Right forelimb (tissue), 1 donor: Measurements from ENCODE around the gene MAP1LC3B.

ENCODE experiments used
- DNase-seq: peaks from one replicate; pipeline ENCODE4 v3.0.0-alpha.2; 2018

Gene MAP1LC3B

DNA sequence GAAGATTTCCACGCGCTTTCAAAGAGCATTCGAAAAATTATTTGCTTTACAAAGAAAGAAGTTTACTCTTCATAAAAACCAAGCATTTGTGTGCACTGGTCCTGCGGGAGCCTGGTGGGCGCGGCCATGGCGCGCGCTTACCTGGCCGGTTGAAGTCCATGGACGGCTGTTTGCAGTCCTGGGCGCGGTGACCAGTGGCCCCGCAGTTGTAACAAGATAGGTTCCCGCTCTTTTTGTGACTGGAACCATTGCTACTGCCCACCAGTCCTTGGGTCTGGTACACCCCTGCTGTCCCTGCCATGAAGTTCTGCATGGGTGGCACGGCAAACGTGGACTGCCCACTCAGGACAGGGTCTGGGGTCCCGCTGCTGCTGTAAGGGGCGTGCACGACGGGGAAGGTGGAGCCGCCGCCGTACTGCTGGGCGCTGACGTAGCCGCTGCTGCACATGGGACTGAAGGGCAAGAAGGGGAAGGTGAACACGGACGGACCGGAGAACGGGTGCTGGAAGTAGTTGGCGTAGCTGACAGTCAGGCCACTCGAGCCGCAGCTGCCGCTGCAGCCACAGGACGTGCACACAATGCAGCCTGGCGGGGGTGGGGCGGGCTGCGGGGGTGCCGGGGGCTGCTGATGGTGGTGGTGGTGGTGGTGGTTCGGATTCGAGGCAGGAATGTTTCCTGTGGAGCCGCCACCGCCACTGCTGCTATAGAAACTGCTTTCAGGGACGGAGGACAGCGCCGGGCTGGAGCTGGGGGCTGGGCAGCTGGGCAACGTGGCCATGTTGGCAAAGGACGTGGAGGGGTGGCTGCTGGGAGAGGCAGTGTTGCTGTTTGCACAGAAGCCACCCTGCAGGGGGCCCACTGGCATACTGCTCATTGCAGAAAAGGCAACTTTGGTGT lies 19.5 kb downstream of the MAP1LC3B start:
- DNase-seq, result no peak

DNA sequence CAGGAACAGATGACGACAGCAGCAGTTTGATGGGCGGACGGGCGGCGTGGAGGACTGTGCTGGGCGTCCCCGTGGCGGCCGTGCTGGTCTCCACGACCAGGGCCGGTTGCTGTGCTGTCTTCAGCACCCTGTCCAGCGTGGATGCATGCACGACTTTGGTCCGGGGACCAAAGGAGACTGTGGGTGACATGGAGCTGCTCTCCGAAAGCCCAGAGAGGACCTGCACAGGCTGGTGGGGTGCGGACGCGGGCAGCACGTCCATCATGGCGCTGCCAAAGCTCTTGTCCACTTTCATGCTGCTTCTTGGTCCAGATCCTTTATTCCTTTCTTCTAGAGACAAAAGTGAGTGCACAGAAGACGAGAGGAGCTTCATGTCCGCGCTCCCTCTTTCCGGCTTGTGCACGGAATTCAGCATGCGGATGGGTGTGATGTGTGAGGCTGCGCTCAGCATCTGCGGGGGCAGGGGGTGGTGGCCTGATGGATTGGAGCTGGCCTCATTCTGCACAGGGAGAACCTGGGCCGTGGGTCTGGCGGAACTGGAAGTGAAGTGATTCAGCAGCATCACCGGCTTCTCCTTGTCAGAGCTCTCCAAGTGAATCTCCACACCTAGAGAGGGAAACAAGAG lies 20.3 kb downstream of the MAP1LC3B start:
- DNase-seq, result no peak

DNA sequence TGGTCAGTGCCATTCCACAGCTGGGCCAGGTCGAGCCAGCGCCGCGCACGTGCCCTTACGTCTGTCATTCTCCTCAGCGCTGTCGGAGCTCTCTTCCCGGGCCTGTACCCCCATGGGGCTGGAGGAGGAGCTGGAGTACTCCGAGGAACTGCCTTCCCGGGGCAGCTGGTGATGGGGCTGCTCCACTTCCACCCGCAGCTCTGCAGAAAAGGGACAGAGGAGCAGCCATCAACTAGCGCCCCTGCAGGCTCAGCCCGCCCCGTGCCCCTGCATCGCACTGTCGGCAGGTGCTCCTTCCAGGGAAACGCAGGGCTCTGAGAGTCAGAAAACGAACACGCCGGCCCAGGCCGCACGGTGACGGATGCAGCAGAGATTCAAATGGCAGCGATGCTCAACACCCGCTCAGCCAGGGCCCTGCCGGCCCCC lies 20.9 kb downstream of the MAP1LC3B start:
- DNase-seq, result no peak

DNA sequence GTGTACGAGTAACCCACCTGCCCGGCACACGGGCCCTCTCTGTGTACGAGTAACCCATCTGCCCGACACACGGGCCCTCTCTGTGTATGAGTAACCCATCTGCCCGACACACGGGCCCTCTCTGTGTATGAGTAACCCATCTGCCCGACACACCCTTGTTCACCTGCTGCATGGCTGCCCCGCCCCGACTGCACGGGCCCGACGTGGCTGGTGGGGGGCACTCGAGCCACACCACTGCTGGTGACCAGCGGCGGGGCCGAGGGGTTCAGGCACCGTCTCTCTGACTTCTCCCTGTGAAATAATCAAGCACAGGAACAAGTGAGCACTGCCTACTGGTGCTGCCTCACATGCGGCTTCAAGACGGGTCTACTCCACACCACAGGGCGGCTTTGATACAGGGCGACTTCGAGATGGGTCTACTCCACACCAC lies 22.1 kb downstream of the MAP1LC3B start:
- DNase-seq, result no peak

DNA sequence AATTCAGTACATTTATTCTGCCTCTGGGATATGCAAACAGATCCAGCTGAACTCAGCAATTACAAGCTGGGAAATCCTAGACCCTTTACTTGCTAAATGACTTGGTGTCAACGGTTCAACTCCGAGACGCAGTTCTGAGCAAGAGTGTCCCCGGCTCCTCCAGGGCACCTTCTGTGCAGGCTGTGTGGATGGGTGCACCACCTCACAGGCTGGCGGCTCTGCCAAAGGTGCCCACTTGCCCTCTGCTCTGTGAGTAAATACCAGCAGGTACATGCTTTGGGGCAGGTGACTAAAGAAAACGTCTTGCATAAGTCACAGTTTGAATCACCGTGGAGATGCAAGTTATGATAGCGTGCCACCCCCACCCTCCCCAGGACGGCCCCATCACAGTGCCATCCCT lies 23.3 kb downstream of the MAP1LC3B start:
- no peak for DNase-seq

DNA sequence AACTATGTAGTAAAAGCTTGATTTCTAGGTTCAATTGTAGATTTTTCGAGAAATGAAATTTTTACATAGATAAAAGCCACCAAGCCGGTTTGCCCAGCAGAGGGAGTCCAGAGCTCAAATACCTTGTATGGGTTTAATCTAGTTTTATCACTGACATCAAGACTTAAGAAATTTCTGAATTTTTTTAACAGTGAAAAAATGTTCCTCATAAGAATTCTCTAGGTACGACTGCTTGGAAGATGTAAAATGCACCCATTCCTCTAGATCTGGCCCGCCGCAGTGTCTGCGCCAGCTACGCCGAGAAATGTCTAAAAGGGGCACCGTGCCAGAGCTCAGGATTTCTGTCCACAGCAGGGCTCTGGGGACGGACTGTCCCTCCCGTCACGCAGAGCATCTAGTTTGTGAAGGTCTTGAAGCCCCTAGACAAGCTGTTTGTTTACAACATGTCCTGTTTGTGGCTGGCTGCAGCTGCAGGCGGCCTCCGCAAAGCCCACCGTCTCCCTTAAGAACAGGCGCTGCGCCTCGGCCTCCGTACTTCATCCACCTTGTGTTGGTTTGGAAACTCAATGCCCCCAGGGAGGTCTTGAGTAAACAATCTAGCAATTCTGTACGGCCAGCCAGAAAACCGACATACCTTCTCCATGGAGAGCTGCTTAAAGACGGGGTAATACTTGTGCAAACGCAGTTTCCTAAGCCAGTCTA lies 24.8 kb downstream of the MAP1LC3B start:
- no peak for DNase-seq

DNA sequence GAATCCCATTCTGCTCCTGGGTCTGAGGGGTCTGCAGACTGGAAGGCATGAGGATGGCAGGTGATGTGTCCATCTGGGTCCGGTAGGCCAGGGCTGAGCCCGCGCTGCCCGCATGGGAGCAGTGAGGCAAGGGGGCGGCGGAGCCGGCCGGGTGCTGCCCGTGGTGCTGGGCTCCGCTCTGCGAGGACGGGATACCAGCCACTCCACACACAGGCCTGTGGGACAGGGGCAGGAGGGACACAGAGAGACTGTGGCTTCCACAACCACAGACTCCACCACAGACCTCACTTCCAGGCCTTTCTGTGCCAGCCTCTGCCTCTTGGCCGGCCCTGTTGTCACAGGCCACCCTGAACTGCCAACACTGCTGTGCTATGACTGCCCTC lies 25.4 kb downstream of the MAP1LC3B start:
- no peak for DNase-seq

DNA sequence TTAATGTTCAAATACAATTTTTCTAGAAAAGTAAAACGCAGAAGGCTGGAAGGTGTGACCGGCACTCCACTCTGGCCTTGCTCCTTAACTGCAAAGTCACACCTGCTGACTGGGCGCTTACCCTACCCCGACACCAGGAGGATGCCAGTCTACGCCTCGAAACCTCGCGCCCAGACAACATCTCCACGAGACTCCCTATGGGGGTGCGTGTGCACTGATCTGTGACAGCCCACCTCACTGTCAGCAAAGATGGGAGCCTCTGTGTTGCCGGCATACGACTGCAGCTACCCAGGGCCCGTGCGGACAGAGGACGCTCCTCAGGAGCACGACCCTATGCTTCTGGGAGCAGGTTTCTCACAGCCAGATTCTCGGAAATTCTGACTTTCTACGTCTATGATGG lies 26.1 kb downstream of the MAP1LC3B start:
- no peak for DNase-seq

DNA sequence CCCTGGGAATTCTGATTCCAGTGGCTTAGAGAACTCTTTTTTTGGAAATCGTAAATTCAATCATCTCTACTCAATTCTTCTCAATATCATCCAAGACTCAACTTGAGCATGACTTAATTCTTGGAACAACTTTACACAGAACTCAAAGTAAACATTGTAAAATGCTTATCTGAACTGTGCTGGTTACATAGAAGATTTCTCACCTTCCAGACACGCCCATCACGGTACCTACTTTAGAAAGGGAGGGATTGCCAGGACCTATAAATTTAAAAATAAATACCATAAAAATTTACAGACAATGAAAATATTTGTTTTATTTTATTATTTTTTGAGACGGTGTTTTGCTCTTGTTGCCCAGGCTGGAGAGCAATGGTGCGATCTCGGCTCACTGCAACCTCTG lies 26.5 kb downstream of the MAP1LC3B start:
- DNase-seq, result no peak

DNA sequence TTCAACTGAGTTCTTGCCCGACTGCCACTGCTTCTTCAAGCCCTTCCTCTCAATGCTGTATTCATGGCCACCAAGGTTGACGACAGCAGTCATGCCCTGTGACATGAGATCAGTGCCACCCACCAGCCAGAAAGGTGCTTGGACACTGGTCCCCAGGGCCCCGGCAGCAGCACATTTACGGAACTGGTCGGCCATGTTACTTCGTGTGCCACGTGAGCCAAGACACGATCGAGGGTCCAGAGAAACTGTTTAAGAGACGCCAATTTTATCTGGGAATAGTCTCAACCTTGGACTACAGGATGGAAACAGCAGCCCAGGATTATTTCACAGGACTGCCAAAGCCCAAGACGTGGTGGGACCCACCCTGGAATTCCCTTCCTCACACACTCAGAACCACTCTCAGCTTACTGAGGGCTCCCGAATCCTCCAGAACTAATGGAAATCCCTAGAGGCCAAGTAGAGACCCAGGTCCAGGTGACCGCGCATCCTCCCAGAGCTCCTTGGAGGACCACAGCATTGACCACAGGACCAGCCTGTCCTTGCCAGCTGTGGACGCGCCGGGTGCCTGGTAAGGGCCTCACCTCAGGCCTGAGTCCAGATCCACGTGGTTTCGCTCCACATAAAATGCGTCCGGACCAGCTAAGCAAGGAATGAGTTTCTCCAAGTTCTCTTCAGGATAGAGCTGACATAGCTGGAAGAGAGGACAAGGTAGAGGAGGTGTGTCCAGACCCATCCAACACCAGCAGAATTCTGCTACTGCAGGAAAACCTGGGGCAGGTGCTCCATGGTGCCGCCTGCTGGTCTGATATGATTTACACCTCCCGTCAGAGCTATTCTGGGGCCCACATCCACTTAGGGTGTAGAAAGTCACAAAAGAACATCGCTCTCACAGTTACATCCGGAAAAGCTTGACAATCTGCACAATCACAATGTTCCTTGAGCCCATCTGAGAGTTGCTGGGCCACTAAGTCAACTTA lies 28.2 kb downstream of the MAP1LC3B start:
- DNase-seq, result no peak

DNA sequence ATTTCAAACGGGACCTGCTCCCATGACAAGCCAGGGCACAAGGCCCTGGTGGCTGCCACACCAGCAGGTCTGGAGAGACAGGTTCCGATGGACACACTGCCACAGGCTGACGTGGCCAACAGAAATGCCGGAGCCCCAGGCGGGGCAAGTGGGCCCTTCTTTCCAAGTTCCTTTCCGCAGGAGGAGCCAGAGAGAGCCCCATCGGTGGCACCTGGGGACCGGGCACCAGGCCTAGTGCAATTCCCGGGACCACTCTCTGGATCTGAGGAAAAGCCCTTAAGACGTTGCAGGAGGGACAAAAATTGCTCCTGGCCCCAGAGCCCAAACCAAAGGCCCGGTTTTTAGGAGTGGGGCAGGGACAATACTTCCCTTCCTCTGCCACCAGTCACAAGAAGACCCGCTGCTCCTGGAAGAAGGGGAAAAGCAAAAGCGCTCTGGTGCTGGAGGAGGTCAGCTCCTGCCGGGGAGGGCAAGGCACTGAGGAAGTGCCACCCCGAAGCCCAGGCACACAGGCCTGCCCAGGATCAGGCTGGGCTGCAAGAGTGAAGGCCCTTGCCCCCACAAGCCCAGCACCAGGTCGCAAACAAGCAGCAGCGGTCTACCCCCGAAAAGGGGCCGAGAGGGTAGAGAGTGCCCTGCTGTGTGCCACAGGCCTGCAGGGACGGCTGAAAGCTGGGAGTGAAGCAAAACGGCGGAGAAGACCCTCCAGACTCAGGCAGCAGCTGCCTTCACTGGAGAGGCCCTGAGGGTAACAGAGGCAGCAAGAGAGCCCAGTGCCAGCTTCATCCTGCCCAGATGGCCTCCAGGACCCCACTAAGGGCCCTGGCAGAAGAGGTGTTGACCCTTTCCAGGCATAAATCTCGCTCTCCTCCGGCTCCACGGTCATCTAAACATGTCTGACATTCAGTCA lies 29.1 kb downstream of the MAP1LC3B start:
- DNase-seq, result no peak

DNA sequence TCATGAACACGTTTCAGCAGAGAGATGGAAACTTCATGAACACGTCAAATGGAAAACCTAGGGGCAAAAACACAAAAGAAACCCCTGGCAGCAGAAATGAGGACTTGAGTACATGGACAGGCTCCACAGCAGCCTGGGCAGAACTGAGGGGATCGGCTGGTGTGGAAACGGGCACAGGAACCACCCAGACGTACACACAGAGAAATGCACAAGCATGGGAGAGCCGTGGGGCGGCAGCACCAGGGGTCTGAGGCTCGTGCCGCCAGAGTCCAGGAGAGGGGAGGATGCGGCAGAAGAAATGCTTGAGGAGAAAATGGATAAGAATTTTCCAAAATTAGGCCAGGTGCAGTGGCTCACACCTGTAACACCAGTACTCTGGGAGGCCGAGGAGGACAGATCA lies 30.0 kb downstream of the MAP1LC3B start:
- no peak for DNase-seq

DNA sequence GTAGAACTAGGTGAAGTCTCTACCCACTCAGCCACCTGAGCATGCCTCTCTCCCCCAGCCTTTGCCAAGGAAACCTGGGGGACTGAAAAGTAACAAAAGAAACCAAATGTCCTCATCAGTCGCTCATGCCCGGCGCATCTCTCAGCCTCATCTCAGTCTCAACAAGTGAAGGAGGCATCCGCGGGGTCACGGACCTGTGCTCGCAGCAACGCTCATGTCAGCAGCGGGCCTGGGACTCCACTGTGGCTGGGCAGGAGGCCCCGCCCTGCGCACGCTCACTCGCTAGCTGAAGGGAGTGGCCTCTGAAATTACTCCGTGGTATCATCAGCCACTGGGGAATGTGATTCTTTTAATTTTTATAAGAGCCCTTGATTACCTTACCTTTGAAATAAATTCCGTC lies 31.3 kb downstream of the MAP1LC3B start:
- DNase-seq, result no peak

DNA sequence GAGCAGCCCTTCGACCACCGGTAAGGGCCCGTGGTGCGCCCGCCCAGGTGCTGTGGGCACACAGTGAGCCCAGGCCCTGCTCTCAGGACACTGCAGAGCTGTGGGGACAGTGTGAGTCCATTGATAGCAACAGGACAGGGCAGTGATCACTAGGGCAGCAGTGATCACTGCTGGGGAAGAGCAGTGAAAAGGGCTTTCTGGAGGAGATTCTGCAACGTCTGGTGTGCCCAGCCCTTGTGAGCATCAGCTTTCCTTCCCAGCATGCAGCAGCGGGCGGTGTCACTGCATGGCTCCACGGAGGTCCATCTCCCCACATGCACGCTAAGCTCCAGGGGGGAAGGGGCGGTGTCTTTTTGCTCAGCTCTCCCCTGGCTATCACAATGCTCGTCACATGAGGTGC lies 32.1 kb downstream of the MAP1LC3B start:
- DNase-seq, result peak; percentile 11

DNA sequence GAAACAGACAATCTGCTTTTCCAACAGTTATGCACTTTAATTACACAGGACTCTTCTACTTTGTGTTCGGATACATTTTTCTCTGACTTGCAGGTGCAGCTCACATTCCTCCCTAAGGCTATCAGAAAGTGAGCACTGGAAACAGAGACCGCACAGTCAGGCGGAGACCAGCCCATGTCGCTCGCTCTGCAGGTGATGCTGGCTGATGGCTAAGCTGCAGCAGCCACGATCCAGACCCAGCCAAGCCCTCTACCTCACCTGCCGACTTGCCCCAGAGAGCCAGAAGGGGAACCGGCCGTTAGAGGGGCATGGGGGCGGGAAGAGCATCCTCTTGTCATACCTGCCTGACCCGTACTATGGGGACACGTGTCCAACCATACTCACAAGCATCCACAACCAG lies 33.8 kb downstream of the MAP1LC3B start:
- no peak for DNase-seq

DNA sequence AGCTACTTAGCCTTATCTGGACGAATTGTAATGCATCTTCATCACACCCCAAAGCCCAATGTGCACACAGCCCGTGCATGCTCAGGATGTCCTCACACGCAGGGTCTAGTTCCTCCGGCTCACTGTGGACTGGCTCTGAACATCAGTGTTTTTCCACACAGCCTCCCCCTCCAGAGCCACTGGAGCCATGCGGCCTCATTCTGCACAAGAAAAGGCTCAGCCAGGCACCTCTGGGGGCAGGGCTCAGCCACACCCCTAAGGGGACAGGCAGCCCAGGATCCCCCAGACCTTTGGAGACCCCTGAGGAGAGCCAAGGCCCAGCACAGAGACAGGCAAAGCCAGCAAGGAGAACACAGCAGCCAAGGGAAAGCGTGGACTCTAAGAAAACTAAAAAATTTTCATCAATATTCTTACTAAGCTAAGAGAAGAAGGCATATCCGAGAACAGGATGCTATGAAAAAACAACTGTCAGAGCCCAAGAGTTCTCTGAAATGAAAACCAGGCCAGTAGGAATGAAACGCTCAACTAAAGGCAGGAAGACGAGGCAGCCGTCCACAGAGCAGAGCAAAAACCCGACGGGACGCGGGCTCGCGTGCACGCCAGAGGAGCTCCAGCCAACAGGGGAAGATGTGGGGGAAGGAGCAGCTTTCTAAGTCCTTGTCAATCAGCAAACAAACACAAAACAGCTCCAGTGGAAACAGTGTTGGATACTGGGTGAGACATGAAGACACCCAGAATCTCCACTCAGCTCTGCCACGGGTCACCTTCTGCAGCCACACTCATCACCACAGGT lies 34.5 kb downstream of the MAP1LC3B start:
- peak; percentile 24 for DNase-seq

DNA sequence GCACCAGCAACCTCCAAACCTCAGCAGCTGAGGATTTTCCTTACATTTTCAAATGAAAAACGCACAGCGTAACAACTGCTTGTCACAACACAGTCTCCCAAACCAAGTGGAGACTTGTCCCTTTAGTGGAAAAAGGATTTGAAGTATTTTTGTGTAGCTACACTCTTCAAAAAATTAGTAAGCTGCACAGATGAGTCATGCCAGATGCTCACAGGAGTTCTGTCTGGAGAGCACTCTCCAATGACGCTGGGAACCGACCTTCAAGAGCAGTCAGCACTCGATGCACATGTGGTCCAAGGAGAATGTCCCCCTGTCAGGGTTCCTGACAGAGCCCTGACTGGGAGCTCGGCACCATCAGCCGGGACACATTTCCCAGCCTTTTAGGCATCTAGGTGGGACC lies 39.8 kb downstream of the MAP1LC3B start:
- peak; percentile 15 for DNase-seq

DNA sequence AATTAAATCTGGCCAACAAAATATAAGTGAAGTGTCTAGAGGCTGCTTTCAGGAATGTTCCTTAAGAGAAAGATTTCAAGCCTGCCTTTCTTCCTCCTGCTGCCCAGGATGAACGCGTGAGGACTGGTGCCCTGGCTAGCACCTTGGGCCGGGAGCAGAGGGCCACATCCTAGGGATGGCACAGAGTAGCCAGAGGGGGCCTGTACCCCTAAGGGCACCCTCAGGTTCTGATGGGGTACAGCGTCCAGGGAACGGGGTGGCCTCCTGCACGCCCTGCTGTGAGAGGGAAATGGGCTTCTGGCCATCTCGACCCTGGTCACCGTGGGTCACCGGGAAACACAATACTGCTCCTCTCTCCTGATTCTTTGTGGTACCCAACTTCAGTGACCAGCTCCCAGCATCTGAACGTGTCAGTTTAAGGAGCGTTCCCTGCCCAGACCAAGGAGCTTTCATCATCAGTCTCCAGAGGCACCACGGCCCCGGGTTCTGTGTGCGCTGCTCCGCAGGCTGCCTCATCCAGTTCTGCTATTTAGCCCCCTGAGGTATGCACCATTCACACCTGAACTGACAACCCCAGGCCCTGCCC lies 40.3 kb downstream of the MAP1LC3B start:
- DNase-seq, result peak; percentile 5

DNA sequence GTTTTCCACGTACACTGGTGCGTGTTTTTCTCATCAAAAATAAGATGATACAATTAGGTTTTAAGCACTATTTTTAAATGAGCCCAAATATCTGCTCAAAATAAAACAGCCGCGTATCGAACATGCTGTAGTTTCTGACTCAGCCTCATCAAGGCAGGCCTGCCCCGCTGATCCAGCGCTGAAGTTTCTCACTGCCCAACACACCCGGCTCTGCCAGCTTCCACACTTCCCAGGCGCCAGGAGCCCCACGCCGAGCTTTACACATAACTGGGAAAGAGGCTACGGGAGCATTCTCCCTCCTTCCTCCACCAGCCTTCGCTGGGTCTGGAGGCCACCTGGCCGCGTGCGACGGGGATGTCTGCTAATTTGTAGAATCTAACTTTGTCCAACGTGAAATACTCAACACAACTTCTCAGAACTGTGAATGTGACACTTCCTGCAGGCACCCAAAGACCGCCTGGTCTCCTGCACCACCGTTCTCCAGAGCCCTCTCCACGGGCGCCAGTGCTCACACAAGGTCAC lies 42.1 kb downstream of the MAP1LC3B start:
- no peak for DNase-seq
